GM23338 (cell line): ENCODE measurements around the gene SOS1. TPM values are rescaled to one million over a fixed set of nuclear protein-coding genes. Genes with fewer than 3 reads are reported as not detected.

Experiments
- ATAC-seq: fragments of 200-7000 bp; cut with Tn5 transposase; 3 replicates; pipeline ENCODE4 v1.9.1; 2020
- DNase-seq: peaks from one replicate; pipeline ENCODE4 v3.0.0-alpha.2; 2015; ENCODE audit warnings: low spot score
- H2AFZ ChIP-seq: fragments of 200-600 bp; sonication (generic); 2 replicates; pipeline ENCODE4 v1.8.0; 2016; ENCODE audit warnings: antibody characterized with exemption, mild to moderate bottlenecking, moderate library complexity
- H3F3A ChIP-seq: fragments of 200-600 bp; sonication (generic); replicated peaks from 2 replicates; pipeline ENCODE4 v1.8.0; 2017; ENCODE audit warnings: antibody characterized with exemption, mixed run types, low read depth
- H3K27ac ChIP-seq: fragments of 200-600 bp; sonication (generic); 2 replicates; pipeline ENCODE4 v1.6.1; 2016; ENCODE audit warnings: low read depth
- H3K27me3 ChIP-seq: fragments of 200-600 bp; sonication (generic); 2 replicates; pipeline ENCODE4 v1.8.0; 2016; ENCODE audit warnings: mild to moderate bottlenecking, mixed run types, moderate library complexity; ENCODE audit not compliant: insufficient read depth
- H3K36me3 ChIP-seq: fragments of 200-600 bp; sonication (generic); 2 replicates; pipeline ENCODE4 v1.8.0; 2016; ENCODE audit warnings: mild to moderate bottlenecking; ENCODE audit not compliant: insufficient read depth
- H3K4me1 ChIP-seq: fragments of 200-600 bp; sonication (generic); 2 replicates; pipeline ENCODE4 v1.8.0; 2016; ENCODE audit warnings: mild to moderate bottlenecking, moderate library complexity; ENCODE audit not compliant: insufficient read depth
- H3K4me2 ChIP-seq: fragments of 200-600 bp; sonication (generic); 2 replicates; pipeline ENCODE4 v1.7.1; 2017; ENCODE audit warnings: mixed run types
- H3K4me3 ChIP-seq: fragments of 200-600 bp; sonication (generic); 2 replicates; pipeline ENCODE4 v1.6.1; 2016; ENCODE audit warnings: mixed run types
- H3K79me2 ChIP-seq: fragments of 200-600 bp; sonication (generic); replicated peaks from 2 replicates; pipeline ENCODE4 v1.8.0; 2017; ENCODE audit warnings: mild to moderate bottlenecking; ENCODE audit not compliant: insufficient read depth
- H3K9me2 ChIP-seq: fragments of 200-600 bp; sonication (generic); 2 replicates; pipeline ENCODE4 v1.8.0; 2017; ENCODE audit not compliant: insufficient read depth
- H4K20me1 ChIP-seq: fragments of 200-600 bp; sonication (generic); replicated peaks from 2 replicates; pipeline ENCODE4 v1.8.0; 2017; ENCODE audit warnings: mild to moderate bottlenecking; ENCODE audit not compliant: insufficient read depth
- H3K27ac Mint-ChIP-seq: 2 replicates; pipeline ENCODE4 v1.8.0; 2020; ENCODE audit warnings: inconsistent platforms, mild to moderate bottlenecking, moderate library complexity, mixed read lengths
- H3K27me3 Mint-ChIP-seq: 3 replicates; pipeline ENCODE4 v1.8.0; 2022; ENCODE audit warnings: low read depth, mild to moderate bottlenecking, moderate library complexity, mixed read lengths, inconsistent platforms; ENCODE audit not compliant: insufficient read depth, poor library complexity
- H3K36me3 Mint-ChIP-seq: 3 replicates; pipeline ENCODE4 v1.8.0; 2021; ENCODE audit warnings: low read depth, mild to moderate bottlenecking, inconsistent platforms, moderate library complexity, mixed read lengths
- H3K4me1 Mint-ChIP-seq: 3 replicates; pipeline ENCODE4 v1.8.0; 2020; ENCODE audit warnings: mild to moderate bottlenecking, inconsistent platforms, mixed read lengths
- H3K4me3 Mint-ChIP-seq: 3 replicates; pipeline ENCODE4 v1.8.0; 2021; ENCODE audit warnings: moderate library complexity, mild to moderate bottlenecking, inconsistent platforms, mixed read lengths
- H3K9me3 Mint-ChIP-seq: 3 replicates; pipeline ENCODE4 v1.8.0; 2020; ENCODE audit warnings: moderate library complexity, mild to moderate bottlenecking, inconsistent platforms, mixed read lengths
- CREB1 ChIP-seq: fragments of 250-450 bp; sonication (Bioruptor Pico); IDR thresholded peaks from 2 replicates; pipeline ENCODE4 v1.5.0; 2020; ENCODE audit warnings: low read depth, mild to moderate bottlenecking, moderate library complexity
- EZH2 ChIP-seq: fragments of 200-600 bp; sonication (generic); IDR thresholded peaks from one replicate; pipeline ENCODE4 v1.8.0; 2017; ENCODE audit warnings: antibody characterized with exemption, mild to moderate bottlenecking, low read depth; ENCODE audit not compliant: unreplicated experiment
- EZH2phosphoT487 ChIP-seq: fragments of 200-600 bp; sonication (generic); IDR thresholded peaks from one replicate; pipeline ENCODE4 v1.8.1; 2018; ENCODE audit warnings: antibody characterized with exemption; ENCODE audit not compliant: unreplicated experiment
- JUNB ChIP-seq: IDR thresholded peaks from one replicate; pipeline ENCODE4 v1.6.1; 2016; ENCODE audit warnings: antibody characterized with exemption; ENCODE audit not compliant: unreplicated experiment
- NANOG ChIP-seq: IDR thresholded peaks from 2 replicates; pipeline ENCODE4 v1.6.1; 2016; ENCODE audit warnings: antibody characterized with exemption, borderline replicate concordance
- POLR2AphosphoS5 ChIP-seq: IDR thresholded peaks from 2 replicates; pipeline ENCODE4 v1.6.1; 2016; ENCODE audit warnings: antibody characterized with exemption, low read depth
- STAT1 ChIP-seq: IDR thresholded peaks from one replicate; pipeline ENCODE4 v1.6.1; 2016; ENCODE audit warnings: antibody characterized with exemption; ENCODE audit not compliant: unreplicated experiment
- ZNF114 ChIP-seq: fragments of 250-450 bp; sonication (Bioruptor Pico); IDR thresholded peaks from 2 replicates; pipeline ENCODE4 v1.5.0; 2020; ENCODE audit warnings: mild to moderate bottlenecking, moderate library complexity
- ZNF331 ChIP-seq: fragments of 250-450 bp; sonication (Bioruptor Pico); IDR thresholded peaks from 2 replicates; pipeline ENCODE4 v1.5.0; 2020; ENCODE audit warnings: low read depth, mild to moderate bottlenecking, moderate library complexity
- polyA plus RNA-seq: library from polyadenylated mRNA; unstranded; fragments of >200 nt; fragmentation: Nextera tagmentation; extraction: Ambion mirVana; gene quantifications from 2 replicates; pipeline ENCODE4 v1.2.1, GENCODE V29; 2016
- total RNA-seq: library from RNA; depleted of rRNA; stranded (reverse); fragments of >200 nt; shearing (Covaris generic); gene quantifications from 2 replicates; pipeline ENCODE4 v1.2.3, GENCODE V29; 2014
- TF ChIP-seq, protein P1 (sequence below), 2 experiments: fragments of 200-600 bp in 1 of 2; sonication (generic) in 1 of 2; conservative IDR thresholded peaks; 2 replicates each; pipeline versions ENCODE4 v1.5.1 to v1.6.1; 2016 to 2017; ENCODE audit warnings: antibody characterized with exemption in 2 of 2, low read depth in 2 of 2, mild to moderate bottlenecking in 2 of 2, moderate library complexity in 1 of 2
- TF ChIP-seq, protein P2 (sequence below): IDR thresholded peaks from one replicate; pipeline ENCODE4 v1.6.1; 2018; ENCODE audit warnings: antibody characterized with exemption; ENCODE audit not compliant: unreplicated experiment
- TF ChIP-seq, protein P3 (sequence below): IDR thresholded peaks from 2 replicates; pipeline ENCODE4 v1.6.1; 2016; ENCODE audit warnings: antibody characterized with exemption
- TF ChIP-seq, protein P4 (sequence below): fragments of 250-450 bp; sonication (Bioruptor Pico); IDR thresholded peaks from 2 replicates; pipeline ENCODE4 v1.5.0; 2020; ENCODE audit warnings: mild to moderate bottlenecking, moderate library complexity

Gene SOS1
- total and polyA plus RNA-seq, 2 experiments from 2014 or later: 13.4 to 21.9 TPM

DNA sequence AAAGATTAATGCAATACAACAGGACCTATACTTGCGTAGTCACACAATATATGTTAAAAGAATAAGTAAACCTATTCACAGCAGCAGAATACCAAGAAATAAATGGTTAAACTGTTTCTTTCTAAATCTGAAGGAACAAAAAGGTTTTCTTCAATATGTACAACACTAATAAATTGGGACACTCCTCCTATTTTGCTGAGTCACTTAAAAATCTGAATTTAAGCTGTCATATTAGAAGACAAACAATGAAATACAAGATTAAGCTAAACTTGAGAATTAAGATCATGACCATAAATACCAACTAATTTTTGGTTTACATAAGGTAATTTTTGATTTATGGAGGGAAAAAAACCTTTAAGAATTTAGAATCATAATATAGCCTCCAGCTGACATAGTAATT lies 138.4 kb downstream of the SOS1 start:
- H2AFZ ChIP-seq: no peak overlapping the region
- TF ChIP-seq ZNF114 (CRISPR knock-in tag): no peak
- no peak for TF ChIP-seq STAT1
- no peak for TF ChIP-seq CREB1 (CRISPR knock-in tag)
- TF ChIP-seq, protein P1, sequence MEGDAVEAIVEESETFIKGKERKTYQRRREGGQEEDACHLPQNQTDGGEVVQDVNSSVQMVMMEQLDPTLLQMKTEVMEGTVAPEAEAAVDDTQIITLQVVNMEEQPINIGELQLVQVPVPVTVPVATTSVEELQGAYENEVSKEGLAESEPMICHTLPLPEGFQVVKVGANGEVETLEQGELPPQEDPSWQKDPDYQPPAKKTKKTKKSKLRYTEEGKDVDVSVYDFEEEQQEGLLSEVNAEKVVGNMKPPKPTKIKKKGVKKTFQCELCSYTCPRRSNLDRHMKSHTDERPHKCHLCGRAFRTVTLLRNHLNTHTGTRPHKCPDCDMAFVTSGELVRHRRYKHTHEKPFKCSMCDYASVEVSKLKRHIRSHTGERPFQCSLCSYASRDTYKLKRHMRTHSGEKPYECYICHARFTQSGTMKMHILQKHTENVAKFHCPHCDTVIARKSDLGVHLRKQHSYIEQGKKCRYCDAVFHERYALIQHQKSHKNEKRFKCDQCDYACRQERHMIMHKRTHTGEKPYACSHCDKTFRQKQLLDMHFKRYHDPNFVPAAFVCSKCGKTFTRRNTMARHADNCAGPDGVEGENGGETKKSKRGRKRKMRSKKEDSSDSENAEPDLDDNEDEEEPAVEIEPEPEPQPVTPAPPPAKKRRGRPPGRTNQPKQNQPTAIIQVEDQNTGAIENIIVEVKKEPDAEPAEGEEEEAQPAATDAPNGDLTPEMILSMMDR (conservative IDR thresholded peaks at IDR 0.05; ENCODE audit: low read depth in 2 of 2): no peak
- TF ChIP-seq, protein P2, sequence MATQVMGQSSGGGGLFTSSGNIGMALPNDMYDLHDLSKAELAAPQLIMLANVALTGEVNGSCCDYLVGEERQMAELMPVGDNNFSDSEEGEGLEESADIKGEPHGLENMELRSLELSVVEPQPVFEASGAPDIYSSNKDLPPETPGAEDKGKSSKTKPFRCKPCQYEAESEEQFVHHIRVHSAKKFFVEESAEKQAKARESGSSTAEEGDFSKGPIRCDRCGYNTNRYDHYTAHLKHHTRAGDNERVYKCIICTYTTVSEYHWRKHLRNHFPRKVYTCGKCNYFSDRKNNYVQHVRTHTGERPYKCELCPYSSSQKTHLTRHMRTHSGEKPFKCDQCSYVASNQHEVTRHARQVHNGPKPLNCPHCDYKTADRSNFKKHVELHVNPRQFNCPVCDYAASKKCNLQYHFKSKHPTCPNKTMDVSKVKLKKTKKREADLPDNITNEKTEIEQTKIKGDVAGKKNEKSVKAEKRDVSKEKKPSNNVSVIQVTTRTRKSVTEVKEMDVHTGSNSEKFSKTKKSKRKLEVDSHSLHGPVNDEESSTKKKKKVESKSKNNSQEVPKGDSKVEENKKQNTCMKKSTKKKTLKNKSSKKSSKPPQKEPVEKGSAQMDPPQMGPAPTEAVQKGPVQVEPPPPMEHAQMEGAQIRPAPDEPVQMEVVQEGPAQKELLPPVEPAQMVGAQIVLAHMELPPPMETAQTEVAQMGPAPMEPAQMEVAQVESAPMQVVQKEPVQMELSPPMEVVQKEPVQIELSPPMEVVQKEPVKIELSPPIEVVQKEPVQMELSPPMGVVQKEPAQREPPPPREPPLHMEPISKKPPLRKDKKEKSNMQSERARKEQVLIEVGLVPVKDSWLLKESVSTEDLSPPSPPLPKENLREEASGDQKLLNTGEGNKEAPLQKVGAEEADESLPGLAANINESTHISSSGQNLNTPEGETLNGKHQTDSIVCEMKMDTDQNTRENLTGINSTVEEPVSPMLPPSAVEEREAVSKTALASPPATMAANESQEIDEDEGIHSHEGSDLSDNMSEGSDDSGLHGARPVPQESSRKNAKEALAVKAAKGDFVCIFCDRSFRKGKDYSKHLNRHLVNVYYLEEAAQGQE: no peak
- no peak for TF ChIP-seq JUNB
- TF ChIP-seq, protein P3, sequence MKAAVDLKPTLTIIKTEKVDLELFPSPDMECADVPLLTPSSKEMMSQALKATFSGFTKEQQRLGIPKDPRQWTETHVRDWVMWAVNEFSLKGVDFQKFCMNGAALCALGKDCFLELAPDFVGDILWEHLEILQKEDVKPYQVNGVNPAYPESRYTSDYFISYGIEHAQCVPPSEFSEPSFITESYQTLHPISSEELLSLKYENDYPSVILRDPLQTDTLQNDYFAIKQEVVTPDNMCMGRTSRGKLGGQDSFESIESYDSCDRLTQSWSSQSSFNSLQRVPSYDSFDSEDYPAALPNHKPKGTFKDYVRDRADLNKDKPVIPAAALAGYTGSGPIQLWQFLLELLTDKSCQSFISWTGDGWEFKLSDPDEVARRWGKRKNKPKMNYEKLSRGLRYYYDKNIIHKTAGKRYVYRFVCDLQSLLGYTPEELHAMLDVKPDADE: no peak
- no peak for TF ChIP-seq EZH2
- TF ChIP-seq POLR2AphosphoS5: no peak
- no peak for TF ChIP-seq NANOG
- TF ChIP-seq, protein P4, sequence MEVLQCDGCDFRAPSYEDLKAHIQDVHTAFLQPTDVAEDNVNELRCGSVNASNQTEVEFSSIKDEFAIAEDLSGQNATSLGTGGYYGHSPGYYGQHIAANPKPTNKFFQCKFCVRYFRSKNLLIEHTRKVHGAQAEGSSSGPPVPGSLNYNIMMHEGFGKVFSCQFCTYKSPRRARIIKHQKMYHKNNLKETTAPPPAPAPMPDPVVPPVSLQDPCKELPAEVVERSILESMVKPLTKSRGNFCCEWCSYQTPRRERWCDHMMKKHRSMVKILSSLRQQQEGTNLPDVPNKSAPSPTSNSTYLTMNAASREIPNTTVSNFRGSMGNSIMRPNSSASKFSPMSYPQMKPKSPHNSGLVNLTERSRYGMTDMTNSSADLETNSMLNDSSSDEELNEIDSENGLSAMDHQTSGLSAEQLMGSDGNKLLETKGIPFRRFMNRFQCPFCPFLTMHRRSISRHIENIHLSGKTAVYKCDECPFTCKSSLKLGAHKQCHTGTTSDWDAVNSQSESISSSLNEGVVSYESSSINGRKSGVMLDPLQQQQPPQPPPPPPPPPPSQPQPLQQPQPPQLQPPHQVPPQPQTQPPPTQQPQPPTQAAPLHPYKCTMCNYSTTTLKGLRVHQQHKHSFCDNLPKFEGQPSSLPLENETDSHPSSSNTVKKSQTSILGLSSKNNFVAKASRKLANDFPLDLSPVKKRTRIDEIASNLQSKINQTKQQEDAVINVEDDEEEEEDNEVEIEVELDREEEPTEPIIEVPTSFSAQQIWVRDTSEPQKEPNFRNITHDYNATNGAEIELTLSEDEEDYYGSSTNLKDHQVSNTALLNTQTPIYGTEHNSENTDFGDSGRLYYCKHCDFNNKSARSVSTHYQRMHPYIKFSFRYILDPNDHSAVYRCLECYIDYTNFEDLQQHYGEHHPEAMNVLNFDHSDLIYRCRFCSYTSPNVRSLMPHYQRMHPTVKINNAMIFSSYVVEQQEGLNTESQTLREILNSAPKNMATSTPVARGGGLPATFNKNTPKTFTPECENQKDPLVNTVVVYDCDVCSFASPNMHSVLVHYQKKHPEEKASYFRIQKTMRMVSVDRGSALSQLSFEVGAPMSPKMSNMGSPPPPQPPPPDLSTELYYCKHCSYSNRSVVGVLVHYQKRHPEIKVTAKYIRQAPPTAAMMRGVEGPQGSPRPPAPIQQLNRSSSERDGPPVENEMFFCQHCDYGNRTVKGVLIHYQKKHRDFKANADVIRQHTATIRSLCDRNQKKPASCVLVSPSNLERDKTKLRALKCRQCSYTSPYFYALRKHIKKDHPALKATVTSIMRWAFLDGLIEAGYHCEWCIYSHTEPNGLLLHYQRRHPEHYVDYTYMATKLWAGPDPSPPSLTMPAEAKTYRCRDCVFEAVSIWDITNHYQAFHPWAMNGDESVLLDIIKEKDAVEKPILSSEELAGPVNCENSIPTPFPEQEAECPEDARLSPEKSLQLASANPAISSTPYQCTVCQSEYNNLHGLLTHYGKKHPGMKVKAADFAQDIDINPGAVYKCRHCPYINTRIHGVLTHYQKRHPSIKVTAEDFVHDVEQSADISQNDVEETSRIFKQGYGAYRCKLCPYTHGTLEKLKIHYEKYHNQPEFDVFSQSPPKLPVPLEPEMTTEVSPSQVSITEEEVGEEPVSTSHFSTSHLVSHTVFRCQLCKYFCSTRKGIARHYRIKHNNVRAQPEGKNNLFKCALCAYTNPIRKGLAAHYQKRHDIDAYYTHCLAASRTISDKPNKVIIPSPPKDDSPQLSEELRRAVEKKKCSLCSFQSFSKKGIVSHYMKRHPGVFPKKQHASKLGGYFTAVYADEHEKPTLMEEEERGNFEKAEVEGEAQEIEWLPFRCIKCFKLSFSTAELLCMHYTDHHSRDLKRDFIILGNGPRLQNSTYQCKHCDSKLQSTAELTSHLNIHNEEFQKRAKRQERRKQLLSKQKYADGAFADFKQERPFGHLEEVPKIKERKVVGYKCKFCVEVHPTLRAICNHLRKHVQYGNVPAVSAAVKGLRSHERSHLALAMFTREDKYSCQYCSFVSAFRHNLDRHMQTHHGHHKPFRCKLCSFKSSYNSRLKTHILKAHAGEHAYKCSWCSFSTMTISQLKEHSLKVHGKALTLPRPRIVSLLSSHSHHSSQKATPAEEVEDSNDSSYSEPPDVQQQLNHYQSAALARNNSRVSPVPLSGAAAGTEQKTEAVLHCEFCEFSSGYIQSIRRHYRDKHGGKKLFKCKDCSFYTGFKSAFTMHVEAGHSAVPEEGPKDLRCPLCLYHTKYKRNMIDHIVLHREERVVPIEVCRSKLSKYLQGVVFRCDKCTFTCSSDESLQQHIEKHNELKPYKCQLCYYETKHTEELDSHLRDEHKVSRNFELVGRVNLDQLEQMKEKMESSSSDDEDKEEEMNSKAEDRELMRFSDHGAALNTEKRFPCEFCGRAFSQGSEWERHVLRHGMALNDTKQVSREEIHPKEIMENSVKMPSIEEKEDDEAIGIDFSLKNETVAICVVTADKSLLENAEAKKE (CRISPR knock-in tag): no peak
- no peak for TF ChIP-seq ZNF331 (CRISPR knock-in tag)
- TF ChIP-seq EZH2phosphoT487: no peak
- H3K4me3 ChIP-seq: no peak overlapping the region
- no peaks in the 10 kb centered on the region for H3K9me2 ChIP-seq
- peaks cover 11% of the 10 kb centered on the region for H3K4me1 ChIP-seq
- Mint-ChIP-seq H3K36me3 (peaks cover 10% of the 10 kb centered on the region), H3K4me1 (peaks cover 26% of the 10 kb centered on the region), H3K4me3 (no peak overlapping the region), H3K9me3 (no peaks in the 10 kb centered on the region), H3K27ac (0 out of 2 replicates have a peak overlapping the region, but pooled peaks have one; percentile 24), H3K27me3 (peaks cover 4% of the 10 kb centered on the region)
- H4K20me1 ChIP-seq: no peaks in the 10 kb centered on the region
- no peaks in the 10 kb centered on the region for H3K79me2 ChIP-seq
- no peak for DNase-seq
- H3F3A ChIP-seq: no peaks in the 10 kb centered on the region
- H3K36me3 ChIP-seq: 0 out of 2 replicates have a peak, but pooled peaks cover 3% of the 10 kb centered on the region
- H3K27ac ChIP-seq: no peak overlapping the region
- ATAC-seq: no peak
- H3K27me3 ChIP-seq: no peaks in the 10 kb centered on the region
- no peak overlapping the region for H3K4me2 ChIP-seq
